WTC11 (cell line): ENCODE measurements around the gene FOXJ3. TPM values are rescaled to one million over a fixed set of nuclear protein-coding genes. Genes with fewer than 3 reads are reported as not detected.

ENCODE experiments used
- ATAC-seq: fragments of 200-7000 bp; cut with Tn5 transposase; 2 replicates; pipeline ENCODE4 v1.10.0; 2021; ENCODE audit warnings: mild to moderate bottlenecking, moderate library complexity
- CTCF ChIA-PET: fragments of 300-600 bp; sonication (Branson Sonifier 250); formaldehyde crosslinking; loops from one replicate; lab custom pipeline; 2021; ENCODE audit warnings: antibody characterized with exemption; lab: Charles Lee
- POLR2A ChIA-PET: fragments of 350-600 bp; sonication (Branson Sonifier 250); formaldehyde crosslinking; loops from one replicate; lab custom pipeline; 2021; ENCODE audit warnings: antibody characterized with exemption; lab: Charles Lee
- DNase-seq: peaks from one replicate; pipeline ENCODE4 v3.0.0; 2021; ENCODE audit warnings: low spot score
- H3K27ac Mint-ChIP-seq: 2 replicates; pipeline ENCODE4 v1.8.0; 2021; ENCODE audit warnings: mixed read lengths
- H3K27me3 Mint-ChIP-seq: 2 replicates; pipeline ENCODE4 v1.8.0; 2021; ENCODE audit warnings: low read depth, mild to moderate bottlenecking, moderate library complexity, mixed read lengths
- H3K36me3 Mint-ChIP-seq: 2 replicates; pipeline ENCODE4 v1.8.0; 2021; ENCODE audit warnings: mixed read lengths
- H3K4me1 Mint-ChIP-seq: 2 replicates; pipeline ENCODE4 v1.8.0; 2022; ENCODE audit warnings: mixed read lengths
- H3K4me3 Mint-ChIP-seq: 2 replicates; pipeline ENCODE4 v1.8.0; 2021; ENCODE audit warnings: mild to moderate bottlenecking, moderate library complexity, mixed read lengths
- H3K9me3 Mint-ChIP-seq: 2 replicates; pipeline ENCODE4 v1.8.0; 2021; ENCODE audit warnings: mixed read lengths
- ATF1 ChIP-seq: sonication (generic); formaldehyde crosslinking; IDR thresholded peaks from 2 replicates; pipeline ENCODE4 v1.8.1; 2023; ENCODE audit warnings: mild to moderate bottlenecking, moderate library complexity, missing genetic modification reagents
- GABPB1 ChIP-seq: sonication (generic); formaldehyde crosslinking; IDR thresholded peaks from 2 replicates; pipeline ENCODE4 v1.8.1; 2023; ENCODE audit warnings: mild to moderate bottlenecking, missing genetic modification reagents
- GTF2I ChIP-seq: fragments of 250-450 bp; sonication (Bioruptor Pico); conservative IDR thresholded peaks from 2 replicates; pipeline ENCODE4 v1.4.0; 2021; ENCODE audit warnings: mild to moderate bottlenecking
- MYBL2 ChIP-seq: sonication (generic); formaldehyde crosslinking; IDR thresholded peaks from 2 replicates; pipeline ENCODE4 v1.8.1; 2023; ENCODE audit warnings: mild to moderate bottlenecking, moderate library complexity, missing genetic modification reagents
- NR2C2 ChIP-seq: sonication (generic); formaldehyde crosslinking; IDR thresholded peaks from 2 replicates; pipeline ENCODE4 v1.8.0; 2022; ENCODE audit warnings: mild to moderate bottlenecking, missing genetic modification reagents
- OVOL2 ChIP-seq: fragments of 250-450 bp; sonication (Bioruptor Pico); IDR thresholded peaks from 2 replicates; pipeline ENCODE4 v1.9.0; 2021; ENCODE audit warnings: mild to moderate bottlenecking, borderline replicate concordance
- PRRX2 ChIP-seq: fragments of 250-450 bp; sonication (Bioruptor Pico); IDR thresholded peaks from 2 replicates; pipeline ENCODE4 v1.8.0; 2021; ENCODE audit warnings: mild to moderate bottlenecking
- RELA ChIP-seq: sonication (generic); formaldehyde crosslinking; IDR thresholded peaks from 2 replicates; pipeline ENCODE4 v1.8.1; 2022; ENCODE audit warnings: missing genetic modification reagents, mild to moderate bottlenecking, borderline replicate concordance
- TP53 ChIP-seq: sonication (generic); formaldehyde crosslinking; IDR thresholded peaks from 2 replicates; pipeline ENCODE4 v1.8.1; 2023; ENCODE audit warnings: mild to moderate bottlenecking, missing genetic modification reagents
- ZNF121 ChIP-seq: sonication (generic); formaldehyde crosslinking; IDR thresholded peaks from 2 replicates; pipeline ENCODE4 v1.8.0; 2023; ENCODE audit warnings: missing genetic modification reagents
- ZNF423 ChIP-seq: fragments of 250-450 bp; sonication (Bioruptor Pico); IDR thresholded peaks from 2 replicates; pipeline ENCODE4 v2.1.2; 2022; ENCODE audit warnings: mild to moderate bottlenecking, moderate library complexity
- ZNF671 ChIP-seq: fragments of 250-450 bp; sonication (Bioruptor Pico); IDR thresholded peaks from 2 replicates; pipeline ENCODE4 v1.8.0; 2021; ENCODE audit warnings: mild to moderate bottlenecking
- total RNA-seq: library from RNA; stranded (reverse); gene quantifications from 3 replicates; pipeline ENCODE4 v1.2.3, GENCODE V29; 2021
- TF ChIP-seq, protein P1 (sequence below): fragments of 250-450 bp; sonication (Bioruptor Pico); IDR thresholded peaks from 2 replicates; pipeline ENCODE4 v1.9.0; 2021; ENCODE audit warnings: moderate library complexity, mild to moderate bottlenecking, inconsistent platforms, borderline replicate concordance
- TF ChIP-seq, protein P2 (sequence below): sonication (generic); formaldehyde crosslinking; IDR thresholded peaks from 2 replicates; pipeline ENCODE4 v1.8.0; 2022; ENCODE audit warnings: mild to moderate bottlenecking, missing genetic modification reagents
- TF ChIP-seq, protein P3 (sequence below): fragments of 250-450 bp; sonication (Bioruptor Pico); conservative IDR thresholded peaks from 2 replicates; pipeline ENCODE4 v1.9.0; 2021; ENCODE audit warnings: mild to moderate bottlenecking
- TF ChIP-seq, protein P4 (sequence below): sonication (generic); formaldehyde crosslinking; conservative IDR thresholded peaks from 2 replicates; pipeline ENCODE4 v1.8.1; 2022; ENCODE audit warnings: mild to moderate bottlenecking, missing genetic modification reagents
- TF ChIP-seq, protein P5 (sequence below): sonication (generic); formaldehyde crosslinking; IDR thresholded peaks from 2 replicates; pipeline ENCODE4 v1.8.1; 2023; ENCODE audit warnings: mild to moderate bottlenecking, missing genetic modification reagents
- TF ChIP-seq, protein P6 (sequence below): sonication (generic); formaldehyde crosslinking; IDR thresholded peaks from 2 replicates; pipeline ENCODE4 v1.8.1; 2023; ENCODE audit warnings: mild to moderate bottlenecking, missing genetic modification reagents, moderate library complexity
- TF ChIP-seq, protein P7 (sequence below): sonication (generic); formaldehyde crosslinking; conservative IDR thresholded peaks from 2 replicates; pipeline ENCODE4 v1.8.1; 2023; ENCODE audit warnings: mild to moderate bottlenecking, low read depth, missing genetic modification reagents, moderate library complexity
- TF ChIP-seq, protein P8 (sequence below): sonication (generic); formaldehyde crosslinking; IDR thresholded peaks from 2 replicates; pipeline ENCODE4 v1.8.0; 2023; ENCODE audit warnings: missing genetic modification reagents, mild to moderate bottlenecking, borderline replicate concordance

The FOXJ3 gene
- total RNA-seq, 1 experiment from 2014 or later = 43.3 TPM

DNA sequence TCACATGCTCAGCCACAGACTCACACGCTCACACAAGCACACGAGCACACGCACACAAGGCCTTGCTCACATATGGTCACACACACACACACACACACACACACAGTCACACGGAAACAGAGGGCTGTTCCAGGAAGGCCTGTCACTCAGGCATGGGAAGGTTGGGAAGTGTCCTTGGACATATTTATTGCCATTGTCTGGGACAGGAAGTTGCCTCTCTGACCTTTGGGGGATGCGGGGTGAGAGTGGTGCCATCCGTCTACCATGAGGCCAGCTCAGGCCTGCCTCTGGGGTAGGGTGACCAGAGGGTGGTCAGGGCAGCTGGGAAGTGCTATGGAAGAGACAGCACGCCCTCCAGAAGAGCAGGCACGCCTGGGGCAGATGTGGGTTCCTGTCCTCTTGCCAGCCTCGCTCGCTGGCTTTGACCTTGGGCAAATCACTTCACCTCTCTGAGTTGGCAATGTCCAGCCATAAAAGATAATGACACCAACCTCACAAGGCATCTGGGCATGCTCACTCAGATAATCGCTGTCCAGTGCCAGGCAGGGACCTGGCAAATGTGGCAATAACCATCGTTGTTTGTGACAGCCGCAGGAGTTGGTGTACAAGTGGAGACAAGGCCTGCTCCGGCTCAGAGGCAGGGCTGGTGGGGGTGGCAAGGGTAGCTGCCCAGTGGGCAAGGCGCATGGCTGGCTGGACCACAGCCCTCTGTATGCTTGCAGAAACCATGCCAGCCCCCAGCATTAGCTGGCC, 162.5 kb downstream of the FOXJ3 start (continued):
- TF ChIP-seq, protein P1, sequence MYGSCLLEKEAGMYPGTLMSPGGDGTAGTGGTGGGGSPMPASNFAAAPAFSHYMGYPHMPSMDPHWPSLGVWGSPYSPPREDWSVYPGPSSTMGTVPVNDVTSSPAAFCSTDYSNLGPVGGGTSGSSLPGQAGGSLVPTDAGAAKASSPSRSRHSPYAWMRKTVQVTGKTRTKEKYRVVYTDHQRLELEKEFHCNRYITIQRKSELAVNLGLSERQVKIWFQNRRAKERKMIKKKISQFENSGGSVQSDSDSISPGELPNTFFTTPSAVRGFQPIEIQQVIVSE (CRISPR knock-in tag) = no peak
- TF ChIP-seq, protein P2, sequence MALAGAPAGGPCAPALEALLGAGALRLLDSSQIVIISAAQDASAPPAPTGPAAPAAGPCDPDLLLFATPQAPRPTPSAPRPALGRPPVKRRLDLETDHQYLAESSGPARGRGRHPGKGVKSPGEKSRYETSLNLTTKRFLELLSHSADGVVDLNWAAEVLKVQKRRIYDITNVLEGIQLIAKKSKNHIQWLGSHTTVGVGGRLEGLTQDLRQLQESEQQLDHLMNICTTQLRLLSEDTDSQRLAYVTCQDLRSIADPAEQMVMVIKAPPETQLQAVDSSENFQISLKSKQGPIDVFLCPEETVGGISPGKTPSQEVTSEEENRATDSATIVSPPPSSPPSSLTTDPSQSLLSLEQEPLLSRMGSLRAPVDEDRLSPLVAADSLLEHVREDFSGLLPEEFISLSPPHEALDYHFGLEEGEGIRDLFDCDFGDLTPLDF (CRISPR knock-in tag) = no peak
- TF ChIP-seq RELA (CRISPR knock-in tag) = no peak
- TF ChIP-seq ZNF423 (CRISPR knock-in tag) = no peak
- TF ChIP-seq NR2C2 (CRISPR knock-in tag) = no peak
- TF ChIP-seq, protein P3, sequence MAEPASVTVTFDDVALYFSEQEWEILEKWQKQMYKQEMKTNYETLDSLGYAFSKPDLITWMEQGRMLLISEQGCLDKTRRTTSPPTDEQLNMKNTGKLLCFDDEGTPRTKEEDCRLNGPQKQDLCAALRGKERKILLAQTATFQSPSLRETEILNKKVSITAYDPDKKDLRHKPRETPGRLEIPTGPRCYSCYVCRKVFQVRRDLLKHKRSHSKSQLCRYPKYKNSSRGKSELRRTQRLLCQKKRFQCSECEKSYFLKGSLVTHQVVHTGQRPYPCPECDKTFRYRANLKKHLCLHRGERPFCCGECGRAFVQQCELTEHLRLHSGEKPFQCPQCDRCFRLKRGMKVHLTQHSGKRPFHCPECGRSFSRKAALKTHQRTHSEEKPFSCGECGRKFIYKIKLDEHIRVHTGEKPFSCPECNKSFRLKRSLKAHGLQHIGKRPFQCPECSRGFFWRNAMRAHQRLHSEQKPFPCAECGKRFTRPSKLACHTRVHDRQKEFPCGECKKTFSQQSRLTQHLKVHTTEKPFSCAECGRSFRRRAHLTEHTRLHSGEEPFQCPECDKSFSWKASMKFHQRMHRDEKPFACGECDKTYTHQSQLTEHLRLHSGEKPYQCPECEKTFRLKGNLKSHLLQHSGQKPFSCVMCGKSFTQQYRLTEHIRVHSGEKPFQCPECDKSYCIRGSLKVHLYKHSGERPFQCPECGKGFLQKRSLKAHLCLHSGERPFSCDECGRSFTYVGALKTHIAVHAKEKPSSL (CRISPR knock-in tag) = no peak

DNA sequence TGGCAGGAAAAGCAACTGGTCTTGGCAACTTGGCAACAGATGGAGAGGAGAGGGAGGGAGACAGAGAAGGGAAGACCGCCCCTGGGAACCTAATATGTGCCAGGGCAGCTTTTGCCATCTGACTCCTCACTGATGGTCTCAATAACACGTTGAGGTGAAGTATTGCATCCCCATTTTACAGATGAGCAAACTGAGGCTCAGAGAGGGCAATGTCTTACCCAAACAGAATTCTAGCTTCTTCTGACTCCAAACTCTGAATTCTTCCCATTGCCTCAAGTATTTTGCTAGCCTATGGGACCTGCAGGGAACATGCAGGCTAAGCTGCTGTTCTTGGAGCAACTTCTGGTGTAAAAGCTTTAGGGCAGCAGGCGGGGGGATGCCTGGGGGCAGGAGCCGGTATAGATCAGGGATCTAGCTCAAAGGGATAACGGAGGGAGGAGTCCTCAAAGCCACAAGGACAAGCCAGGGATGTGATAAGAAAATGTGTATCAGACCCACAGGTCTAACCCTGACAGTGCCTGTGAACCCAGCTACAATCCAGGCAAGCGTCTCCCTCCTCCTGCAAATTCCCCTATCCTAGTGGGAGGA, 163.3 kb downstream of the FOXJ3 start:
- ChIA-PET POLR2A (no interaction called here), CTCF (interaction anchor here (0.6 to 2.2 kb wide), 3 partner anchors 24 to 371 kb away, joined by 3 to 10 read pairs (median 4); partner anchors contain the start of gene CCDC30)
- Mint-ChIP-seq H3K9me3 (peaks cover 6% of the 10 kb centered on the region; the same call in 1 of the 2 replicates), H3K27me3 (no peaks in the 10 kb centered on the region), H3K27ac (no peak overlapping the region), H3K4me3 (no peak overlapping the region), H3K4me1 (peaks cover 11% of the 10 kb centered on the region), H3K36me3 (no peaks in the 10 kb centered on the region)
- ATAC-seq = no peak
- DNase-seq = no peak
- TF ChIP-seq ZNF121 (CRISPR knock-in tag) (no peak), MYBL2 (CRISPR knock-in tag) (no peak), GTF2I (CRISPR knock-in tag) (no peak), OVOL2 (CRISPR knock-in tag) (no peak), GABPB1 (CRISPR knock-in tag) (no peak), ZNF671 (CRISPR knock-in tag) (no peak), PRRX2 (CRISPR knock-in tag) (no peak), ATF1 (CRISPR knock-in tag) (no peak), TP53 (CRISPR knock-in tag) (no peak)
- TF ChIP-seq, protein P4, sequence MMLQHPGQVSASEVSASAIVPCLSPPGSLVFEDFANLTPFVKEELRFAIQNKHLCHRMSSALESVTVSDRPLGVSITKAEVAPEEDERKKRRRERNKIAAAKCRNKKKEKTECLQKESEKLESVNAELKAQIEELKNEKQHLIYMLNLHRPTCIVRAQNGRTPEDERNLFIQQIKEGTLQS (CRISPR knock-in tag) = no peak
- TF ChIP-seq, protein P5, sequence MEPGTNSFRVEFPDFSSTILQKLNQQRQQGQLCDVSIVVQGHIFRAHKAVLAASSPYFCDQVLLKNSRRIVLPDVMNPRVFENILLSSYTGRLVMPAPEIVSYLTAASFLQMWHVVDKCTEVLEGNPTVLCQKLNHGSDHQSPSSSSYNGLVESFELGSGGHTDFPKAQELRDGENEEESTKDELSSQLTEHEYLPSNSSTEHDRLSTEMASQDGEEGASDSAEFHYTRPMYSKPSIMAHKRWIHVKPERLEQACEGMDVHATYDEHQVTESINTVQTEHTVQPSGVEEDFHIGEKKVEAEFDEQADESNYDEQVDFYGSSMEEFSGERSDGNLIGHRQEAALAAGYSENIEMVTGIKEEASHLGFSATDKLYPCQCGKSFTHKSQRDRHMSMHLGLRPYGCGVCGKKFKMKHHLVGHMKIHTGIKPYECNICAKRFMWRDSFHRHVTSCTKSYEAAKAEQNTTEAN = no peak
- TF ChIP-seq, protein P6, sequence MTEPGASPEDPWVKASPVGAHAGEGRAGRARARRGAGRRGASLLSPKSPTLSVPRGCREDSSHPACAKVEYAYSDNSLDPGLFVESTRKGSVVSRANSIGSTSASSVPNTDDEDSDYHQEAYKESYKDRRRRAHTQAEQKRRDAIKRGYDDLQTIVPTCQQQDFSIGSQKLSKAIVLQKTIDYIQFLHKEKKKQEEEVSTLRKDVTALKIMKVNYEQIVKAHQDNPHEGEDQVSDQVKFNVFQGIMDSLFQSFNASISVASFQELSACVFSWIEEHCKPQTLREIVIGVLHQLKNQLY (CRISPR knock-in tag) = no peak
- TF ChIP-seq, protein P7, sequence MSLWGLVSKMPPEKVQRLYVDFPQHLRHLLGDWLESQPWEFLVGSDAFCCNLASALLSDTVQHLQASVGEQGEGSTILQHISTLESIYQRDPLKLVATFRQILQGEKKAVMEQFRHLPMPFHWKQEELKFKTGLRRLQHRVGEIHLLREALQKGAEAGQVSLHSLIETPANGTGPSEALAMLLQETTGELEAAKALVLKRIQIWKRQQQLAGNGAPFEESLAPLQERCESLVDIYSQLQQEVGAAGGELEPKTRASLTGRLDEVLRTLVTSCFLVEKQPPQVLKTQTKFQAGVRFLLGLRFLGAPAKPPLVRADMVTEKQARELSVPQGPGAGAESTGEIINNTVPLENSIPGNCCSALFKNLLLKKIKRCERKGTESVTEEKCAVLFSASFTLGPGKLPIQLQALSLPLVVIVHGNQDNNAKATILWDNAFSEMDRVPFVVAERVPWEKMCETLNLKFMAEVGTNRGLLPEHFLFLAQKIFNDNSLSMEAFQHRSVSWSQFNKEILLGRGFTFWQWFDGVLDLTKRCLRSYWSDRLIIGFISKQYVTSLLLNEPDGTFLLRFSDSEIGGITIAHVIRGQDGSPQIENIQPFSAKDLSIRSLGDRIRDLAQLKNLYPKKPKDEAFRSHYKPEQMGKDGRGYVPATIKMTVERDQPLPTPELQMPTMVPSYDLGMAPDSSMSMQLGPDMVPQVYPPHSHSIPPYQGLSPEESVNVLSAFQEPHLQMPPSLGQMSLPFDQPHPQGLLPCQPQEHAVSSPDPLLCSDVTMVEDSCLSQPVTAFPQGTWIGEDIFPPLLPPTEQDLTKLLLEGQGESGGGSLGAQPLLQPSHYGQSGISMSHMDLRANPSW (CRISPR knock-in tag) = no peak
- TF ChIP-seq, protein P8, sequence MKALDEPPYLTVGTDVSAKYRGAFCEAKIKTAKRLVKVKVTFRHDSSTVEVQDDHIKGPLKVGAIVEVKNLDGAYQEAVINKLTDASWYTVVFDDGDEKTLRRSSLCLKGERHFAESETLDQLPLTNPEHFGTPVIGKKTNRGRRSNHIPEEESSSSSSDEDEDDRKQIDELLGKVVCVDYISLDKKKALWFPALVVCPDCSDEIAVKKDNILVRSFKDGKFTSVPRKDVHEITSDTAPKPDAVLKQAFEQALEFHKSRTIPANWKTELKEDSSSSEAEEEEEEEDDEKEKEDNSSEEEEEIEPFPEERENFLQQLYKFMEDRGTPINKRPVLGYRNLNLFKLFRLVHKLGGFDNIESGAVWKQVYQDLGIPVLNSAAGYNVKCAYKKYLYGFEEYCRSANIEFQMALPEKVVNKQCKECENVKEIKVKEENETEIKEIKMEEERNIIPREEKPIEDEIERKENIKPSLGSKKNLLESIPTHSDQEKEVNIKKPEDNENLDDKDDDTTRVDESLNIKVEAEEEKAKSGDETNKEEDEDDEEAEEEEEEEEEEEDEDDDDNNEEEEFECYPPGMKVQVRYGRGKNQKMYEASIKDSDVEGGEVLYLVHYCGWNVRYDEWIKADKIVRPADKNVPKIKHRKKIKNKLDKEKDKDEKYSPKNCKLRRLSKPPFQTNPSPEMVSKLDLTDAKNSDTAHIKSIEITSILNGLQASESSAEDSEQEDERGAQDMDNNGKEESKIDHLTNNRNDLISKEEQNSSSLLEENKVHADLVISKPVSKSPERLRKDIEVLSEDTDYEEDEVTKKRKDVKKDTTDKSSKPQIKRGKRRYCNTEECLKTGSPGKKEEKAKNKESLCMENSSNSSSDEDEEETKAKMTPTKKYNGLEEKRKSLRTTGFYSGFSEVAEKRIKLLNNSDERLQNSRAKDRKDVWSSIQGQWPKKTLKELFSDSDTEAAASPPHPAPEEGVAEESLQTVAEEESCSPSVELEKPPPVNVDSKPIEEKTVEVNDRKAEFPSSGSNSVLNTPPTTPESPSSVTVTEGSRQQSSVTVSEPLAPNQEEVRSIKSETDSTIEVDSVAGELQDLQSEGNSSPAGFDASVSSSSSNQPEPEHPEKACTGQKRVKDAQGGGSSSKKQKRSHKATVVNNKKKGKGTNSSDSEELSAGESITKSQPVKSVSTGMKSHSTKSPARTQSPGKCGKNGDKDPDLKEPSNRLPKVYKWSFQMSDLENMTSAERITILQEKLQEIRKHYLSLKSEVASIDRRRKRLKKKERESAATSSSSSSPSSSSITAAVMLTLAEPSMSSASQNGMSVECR (CRISPR knock-in tag) = no peak
